Inferior parietal cortex (tissue), 1 donor: Measurements from ENCODE around the gene FILIP1L.
"Not testable (repeated sequence)": the region's sequence is repeated elsewhere in the genome, so short reads cannot be mapped to it uniquely, and the experiment has no call there.

Experiments used
- DNase-seq: peaks from one replicate; pipeline ENCODE4 v3.0.0-alpha.2; 2016; ENCODE audit errors: extremely low spot score

Gene FILIP1L

DNA sequence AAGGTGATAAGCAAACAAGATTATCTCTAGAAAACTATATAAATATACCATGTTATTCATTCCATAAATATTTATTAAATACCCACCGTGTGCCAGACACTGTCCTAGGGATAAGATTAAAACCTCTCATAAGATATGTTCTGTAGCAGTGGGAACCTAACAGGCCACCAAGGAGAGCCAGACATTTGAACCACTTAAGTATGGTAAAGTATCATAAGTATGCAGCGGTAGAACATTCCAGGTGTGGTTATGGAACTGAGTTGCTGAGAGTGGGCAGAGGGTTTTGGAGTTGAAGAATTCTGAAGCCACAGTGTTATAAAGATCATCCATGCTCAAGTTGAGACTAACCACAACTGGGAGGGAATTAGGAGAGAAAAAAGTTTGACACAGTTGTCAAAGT lies 14.7 kb downstream of the FILIP1L start:
- DNase-seq, result no peak

DNA sequence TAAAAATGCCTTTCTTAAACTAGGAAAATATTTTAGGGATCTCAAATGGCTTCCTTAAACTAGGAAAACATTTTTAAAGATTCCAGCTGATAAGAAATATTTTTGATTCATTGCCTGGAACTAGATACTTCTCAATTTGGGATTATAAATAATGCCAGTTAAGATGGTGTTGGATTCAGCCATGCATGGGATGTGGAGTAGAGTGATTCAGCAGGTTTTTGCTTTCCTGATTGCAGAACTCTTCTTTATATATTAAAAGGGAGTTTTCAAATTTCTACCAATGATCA lies 15.6 kb downstream of the FILIP1L start:
- no peak for DNase-seq

DNA sequence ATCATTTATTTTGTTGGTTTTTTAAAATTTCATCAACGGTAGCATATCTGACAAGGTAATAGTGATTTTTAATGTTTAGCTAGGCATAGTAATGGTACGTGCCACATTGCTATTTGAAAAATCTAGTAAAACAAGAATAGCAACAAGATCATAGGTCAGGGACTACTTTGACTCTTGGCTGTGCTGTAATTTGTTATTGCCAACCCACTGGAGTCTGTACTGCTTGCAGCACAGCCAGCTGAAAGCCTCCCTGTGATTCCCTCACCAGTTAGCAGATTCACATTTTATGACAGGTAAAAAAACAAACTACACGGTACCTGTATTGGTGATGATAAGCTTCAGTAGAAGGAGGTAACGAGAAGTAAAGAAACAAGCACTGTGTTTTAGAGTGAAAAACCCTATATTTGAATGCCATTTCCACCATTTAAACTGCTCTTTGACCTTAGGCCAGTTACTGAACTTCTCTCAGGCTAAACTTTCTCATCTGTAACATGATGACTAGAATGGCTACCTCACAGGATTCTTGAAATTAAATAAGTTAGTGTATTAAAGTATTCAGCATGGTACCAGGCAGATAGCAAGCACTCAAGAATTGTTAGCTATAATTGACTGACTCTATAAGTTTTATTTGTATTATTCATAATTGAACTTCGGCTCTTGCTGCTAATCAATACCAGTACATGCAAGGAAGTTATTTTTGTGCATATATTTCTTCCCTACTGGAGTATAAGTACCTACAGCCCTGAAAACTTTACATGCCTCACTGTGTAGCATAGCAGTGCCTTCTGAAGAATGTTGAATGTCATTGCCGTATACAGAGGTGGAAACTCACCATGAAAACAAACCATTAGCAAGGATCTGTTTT lies 16.1 kb downstream of the FILIP1L start:
- DNase-seq, result no peak

DNA sequence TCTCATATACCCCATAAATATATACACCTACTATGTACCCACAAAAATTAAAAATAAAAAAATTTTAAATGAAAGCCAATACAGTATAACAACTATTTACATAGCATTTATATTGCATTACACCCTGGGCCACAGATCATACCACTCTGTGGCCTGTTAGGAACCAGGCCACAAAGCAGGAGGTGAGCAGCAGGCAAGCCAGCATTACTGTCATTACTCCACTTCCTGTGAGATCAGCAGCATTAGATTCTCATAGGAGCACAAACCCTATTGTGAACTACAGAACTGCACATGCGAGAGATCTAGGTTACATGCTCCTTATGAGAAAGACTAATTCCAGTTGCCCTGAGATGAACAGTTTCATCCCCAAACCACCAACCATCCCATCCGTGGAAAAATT lies 17.4 kb downstream of the FILIP1L start:
- no peak for DNase-seq

DNA sequence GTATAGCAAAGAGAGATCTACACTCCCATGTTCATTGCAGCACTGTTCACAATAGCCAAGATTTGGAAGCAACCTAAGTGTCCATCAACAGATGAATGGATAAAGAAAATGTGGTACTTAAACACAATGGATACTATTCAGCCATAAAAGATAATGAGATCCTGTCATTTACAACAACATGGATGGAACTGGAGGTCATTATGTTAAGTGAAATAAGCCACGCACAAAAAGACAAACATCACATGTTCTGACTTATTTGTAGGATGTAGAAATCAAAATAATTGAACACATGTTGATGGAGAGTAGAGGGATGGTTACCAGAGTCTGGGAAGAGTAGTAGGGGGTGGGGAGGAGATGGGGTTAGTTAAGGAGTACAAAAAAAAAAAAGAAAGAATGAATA lies 18.0 kb downstream of the FILIP1L start:
- not testable (repeated sequence) for DNase-seq

DNA sequence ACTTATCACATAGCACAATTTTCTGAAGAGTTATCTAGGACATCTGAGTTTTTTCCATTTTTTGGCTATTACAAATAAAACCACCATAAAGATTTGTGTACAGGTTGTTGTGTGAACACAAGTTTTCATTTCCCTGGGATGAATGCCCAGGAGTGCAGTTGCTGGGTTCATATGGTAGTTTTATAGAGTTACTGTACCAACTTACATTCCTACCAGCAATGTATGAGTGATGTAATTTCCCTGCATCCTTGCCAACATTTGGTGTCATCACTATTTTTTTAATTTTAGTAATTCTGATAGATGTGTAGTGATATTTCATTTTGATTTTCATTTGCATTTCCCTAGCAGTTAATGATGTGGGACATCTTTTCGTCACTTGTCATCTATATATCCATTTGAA lies 20.5 kb downstream of the FILIP1L start:
- DNase-seq, result no peak

DNA sequence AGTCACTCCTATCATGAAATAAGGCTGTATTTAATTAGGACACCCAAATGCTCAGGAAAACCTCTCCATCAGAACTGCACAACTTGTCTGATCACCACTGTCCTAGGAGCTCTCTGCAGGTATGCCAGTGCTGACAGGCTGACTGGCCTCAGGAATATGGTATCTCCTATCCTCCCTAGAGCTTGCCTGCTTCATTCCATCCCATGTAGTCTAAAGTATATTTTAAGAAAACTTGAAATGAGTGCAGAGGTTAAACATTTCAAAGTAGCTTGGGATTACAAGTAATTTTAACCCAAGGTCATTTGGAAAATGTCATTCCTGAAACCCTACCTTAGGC lies 23.7 kb downstream of the FILIP1L start:
- DNase-seq, result no peak

DNA sequence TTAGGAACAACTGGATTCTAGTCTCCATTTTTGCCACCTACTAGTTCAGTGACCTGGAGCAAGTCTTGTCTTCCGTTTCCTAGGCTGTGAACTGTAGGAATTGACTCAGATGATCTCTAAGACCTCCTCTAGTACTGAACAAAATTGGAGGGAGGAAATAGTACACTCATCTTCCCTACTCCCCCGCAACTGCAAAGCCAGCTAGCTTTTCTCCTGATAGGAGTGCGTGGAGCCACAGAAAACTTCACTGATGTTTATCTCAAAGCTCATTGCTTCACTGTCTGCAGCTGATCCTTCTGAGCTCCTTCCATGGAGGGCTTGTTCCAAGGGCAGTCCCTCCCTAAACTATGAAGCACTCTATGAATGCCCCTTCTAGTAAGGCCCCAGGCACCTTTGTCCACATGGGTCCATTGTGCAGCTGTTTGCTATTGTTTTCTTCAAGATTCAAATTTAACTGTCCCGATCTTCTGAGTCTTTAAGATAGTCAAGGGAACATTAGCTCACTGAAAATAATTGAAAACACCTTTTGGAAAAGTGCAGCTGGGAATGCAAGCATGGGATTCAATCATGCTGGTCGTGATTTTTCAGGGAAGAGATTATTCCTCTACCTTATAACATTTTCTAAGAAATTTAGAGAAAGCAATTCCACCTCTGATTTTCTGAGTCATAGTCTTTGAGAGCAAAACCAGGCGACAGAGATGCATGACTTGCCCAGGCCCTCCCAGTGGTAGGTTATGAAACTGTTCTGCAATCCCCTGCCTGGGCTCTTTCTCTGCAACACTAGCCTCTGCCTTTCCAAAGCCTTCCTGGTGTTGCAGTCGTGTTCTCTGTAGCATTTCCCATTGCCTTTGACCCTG lies 24.3 kb downstream of the FILIP1L start:
- DNase-seq, result no peak

DNA sequence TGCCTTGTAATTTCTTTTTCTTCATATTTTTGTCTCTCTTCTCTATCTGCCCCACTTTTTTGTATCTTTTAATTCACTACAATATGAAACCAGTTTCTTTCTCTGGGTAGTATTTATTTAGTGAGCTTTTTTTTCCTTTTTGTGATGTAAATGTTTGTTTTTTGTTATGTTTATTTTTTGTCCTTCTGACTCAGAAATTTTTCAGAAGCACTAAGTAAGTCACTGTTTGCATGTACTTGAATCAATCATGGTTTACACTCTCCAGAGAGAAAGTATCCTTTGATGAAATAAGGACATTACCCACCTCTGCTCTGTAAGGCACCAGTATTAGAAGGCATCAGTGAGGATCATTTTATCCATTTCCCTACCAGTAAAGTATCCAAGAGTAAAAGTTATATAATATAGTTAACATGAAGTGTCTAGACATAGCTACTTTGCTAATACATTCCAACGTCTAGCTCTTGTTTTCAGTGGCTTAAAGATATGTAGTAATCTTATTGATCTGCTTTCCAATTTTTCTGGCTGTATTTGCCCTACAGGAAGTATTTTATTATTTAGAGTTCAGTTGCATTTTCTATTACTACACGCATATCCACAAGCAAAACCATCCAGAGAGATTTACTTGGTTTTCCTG lies 25.4 kb downstream of the FILIP1L start:
- no peak for DNase-seq

DNA sequence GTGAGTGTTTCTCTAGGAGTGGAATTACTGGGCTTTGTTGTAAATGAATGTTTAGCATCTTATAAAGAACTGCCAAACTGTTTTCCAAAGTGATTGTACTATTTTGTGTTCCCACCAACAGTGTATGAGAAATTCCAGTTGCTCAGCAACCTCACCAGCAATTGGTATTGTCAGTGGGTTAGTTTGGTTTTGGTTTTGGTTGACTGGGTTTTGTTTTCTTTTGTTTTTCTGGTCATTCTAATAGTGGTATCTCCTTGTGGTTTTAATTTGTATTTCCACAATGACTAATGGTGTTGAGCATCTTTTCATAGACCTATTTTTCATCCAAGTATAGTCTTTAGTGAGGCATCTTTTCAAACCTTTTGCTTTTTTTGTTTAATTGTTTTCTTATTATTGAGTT lies 27.1 kb downstream of the FILIP1L start:
- no peak for DNase-seq

DNA sequence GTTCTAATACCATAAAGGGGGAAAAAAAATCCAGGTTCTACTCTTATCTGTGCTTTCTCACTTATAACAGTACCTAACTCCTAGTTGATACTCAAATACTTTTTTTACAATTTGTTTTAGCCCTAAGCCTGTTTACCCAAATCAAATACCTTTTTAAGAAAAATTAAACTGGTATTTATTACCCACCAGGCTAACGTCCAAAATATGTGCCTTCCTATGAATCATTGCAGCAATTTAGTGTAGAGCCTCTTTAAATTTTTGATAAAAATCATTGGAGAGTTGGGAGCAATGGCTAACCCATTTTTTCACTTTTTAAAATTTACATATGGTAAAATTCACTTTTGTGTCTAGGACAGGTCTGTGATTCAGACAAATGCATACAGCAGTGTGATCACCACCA lies 27.9 kb downstream of the FILIP1L start:
- DNase-seq, result no peak

DNA sequence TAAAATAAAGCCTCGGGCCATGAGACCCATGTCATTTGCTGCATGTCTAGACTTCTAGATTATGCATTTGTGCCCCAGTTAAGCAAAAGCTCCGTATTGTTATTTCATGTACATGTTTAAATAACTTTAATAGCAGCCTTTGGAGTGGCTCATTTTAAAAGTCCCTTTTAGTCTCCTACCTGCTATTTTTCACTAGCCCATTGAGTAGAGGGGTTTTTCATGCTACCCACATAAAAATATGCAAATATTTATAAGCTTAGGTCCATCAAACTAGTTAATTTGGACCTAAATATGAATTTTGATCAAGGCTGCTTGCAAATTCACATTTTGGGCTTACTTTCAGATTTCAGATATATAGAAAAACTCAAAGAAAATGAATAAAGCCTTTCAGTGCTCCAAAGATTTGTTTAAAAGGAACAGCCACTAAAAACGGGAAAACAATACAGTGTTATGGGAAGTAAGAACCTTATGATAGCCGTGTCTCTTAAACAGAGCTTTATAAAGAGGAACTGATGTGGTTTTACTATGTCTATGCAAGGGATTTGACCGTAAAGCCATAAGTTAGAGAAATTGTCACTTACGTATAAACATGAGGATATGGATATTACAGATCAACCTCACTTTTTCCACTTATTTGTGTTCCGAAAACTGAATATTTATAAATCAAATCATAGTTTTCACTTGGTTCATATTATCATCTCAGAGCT lies 30.0 kb downstream of the FILIP1L start:
- DNase-seq, result no peak

DNA sequence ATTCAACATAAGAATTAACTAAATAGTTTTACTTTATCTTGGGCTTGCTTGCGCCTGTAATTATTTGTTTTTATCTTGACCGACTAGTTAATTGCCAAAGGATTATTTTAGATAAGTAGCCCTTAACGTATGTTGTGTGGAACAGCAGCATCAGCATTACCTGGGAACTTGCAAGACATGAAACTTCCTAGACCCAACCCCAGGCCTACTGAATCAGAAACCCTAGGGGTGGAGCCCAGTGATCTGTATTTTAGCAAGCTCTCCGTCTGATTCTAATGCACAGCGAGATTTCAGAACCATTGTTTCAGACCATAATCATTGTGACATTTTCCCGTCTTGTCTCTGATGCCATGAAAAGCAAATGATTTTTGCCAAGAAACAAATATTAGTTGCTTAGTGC lies 31.1 kb downstream of the FILIP1L start:
- DNase-seq, result no peak

DNA sequence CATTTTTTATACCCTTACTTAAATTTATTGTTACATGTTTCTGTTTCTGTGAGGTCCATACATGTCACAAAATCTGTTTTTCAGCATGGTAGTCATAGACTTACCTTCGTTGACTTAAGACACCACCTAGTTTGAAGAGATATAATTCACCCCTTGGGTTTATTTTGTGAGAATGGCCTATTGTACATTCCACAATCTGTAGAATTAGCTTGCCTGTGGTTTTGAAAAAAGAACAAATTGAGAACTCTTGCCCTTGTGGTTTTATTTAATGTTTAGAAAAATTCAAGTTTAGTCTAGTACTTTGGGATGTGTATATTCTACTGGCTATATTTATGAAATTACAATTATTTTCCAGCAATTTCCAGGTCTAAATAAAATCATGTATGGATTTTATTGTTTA lies 31.6 kb downstream of the FILIP1L start:
- DNase-seq, result no peak

DNA sequence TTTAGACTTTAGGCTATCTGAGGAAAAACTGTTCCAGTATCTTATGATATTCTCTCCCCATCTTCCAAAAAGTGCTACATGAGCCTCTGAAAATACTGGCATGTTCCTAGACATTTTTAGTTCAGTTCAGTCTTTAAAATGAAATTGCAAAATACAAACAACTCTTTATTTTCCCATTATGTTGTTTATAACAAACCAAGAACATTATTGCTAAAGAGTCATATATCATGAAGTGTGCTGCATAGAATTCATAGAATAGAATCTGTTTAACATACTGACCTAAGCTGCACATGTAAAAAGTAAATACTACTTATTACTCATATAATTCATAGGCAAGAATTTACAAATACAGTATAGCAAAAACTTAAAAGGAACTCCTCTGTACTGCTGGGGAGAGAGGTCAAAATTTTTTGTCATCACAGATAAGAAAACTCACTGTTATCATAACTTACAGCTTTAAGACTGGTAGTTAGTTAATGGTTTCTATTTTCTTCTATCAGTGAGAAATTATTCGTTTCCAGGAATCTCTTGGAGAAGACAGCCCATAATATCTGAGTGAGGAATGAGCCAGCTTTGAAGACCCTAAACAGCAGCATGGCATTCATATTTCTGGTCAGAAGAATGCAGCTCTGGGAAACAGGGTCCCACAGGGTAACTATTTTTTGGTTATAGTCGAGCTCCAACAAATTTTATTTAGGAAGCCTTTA lies 32.2 kb downstream of the FILIP1L start:
- DNase-seq, result no peak

DNA sequence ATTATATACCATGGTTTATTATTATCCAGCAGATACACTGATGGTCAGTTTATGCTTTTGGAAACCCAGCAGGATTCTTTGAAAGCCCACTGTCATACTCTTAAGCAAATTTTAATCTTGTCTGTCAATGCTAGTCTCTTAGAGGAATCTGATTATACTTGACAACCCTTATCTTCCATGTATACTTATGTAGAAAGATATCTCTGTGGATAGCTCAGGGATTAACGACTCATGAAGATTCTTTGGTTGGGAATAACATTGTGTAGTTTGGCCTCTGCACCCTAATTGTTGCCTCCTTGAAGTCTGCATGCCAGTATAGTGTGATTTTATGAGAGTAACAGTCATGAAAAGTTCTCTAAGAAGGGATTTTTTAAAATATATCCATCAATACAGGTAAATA lies 33.0 kb downstream of the FILIP1L start:
- no peak for DNase-seq

DNA sequence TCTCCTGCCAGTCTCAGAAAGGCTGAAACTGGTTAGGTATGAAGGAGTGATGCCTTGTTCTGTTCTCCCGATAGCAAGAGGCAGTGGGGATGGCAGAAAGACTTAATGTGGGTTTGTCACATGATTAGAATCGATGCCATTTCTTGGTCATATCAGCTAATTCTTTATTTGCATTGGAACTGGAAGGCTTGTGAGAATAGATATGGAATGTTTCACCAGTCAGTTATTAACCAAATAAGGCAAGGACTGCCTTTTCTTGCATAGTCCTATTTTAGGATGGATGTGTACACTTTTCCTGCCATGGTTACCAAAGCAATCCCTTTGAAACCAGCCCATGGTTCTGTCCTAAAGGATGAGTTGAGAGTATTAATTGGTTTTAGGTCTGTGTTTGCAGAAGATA lies 33.7 kb downstream of the FILIP1L start:
- no peak for DNase-seq

DNA sequence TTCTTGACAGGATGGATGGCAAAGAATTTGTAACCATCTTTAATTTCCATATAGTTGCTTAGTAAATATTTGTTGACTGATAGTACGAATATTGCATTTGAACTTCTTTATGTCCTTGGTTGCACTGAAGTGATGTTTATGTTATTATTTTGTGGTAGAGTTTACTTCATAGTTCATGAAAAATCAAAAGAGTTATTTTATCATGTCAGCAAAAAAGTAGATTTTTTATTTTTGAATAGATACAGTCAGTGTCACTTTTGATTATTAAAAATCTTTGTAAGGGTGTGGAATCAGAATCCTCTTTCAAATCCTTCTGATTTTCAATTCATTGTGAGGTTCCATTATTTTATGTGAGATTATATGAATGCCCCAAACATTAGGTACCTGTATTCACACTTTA lies 35.0 kb downstream of the FILIP1L start:
- no peak for DNase-seq

DNA sequence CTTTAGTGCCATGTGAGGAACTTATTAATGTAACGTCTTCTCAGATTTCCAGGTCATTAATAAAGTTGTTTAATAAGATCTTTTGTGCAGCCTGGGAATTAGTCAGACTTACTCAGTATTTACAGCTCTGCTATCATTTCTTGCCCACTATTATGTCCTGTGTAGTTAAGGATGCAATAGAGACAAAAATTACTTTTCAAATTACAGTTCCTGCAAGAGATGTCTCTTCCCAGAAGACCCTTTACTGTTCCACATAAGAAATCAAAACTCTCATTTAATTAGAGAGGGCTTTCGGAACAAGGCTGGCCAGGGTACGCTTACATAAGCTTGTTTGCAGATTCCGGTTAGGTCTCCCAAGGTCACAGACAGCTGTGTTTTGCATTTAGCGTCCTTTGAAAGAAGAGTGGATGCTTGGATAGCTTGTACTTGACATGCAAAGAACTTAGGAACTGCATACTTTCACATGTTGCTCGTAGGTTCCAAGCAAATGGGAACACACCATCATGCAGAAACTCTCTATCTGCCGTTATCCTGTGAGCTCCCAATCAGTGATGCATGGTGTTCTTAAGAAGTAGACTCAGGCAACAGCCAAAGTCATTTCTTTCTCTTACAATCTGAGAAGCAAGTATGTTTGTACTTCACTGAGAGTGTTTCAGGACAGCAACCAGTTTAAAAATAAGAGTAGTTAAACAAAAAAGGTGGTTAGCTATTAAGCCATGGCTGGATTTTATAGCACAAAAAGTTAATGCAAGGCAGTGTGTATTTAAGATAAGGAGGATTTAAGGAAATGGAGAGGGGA lies 37.4 kb downstream of the FILIP1L start:
- DNase-seq, result no peak

DNA sequence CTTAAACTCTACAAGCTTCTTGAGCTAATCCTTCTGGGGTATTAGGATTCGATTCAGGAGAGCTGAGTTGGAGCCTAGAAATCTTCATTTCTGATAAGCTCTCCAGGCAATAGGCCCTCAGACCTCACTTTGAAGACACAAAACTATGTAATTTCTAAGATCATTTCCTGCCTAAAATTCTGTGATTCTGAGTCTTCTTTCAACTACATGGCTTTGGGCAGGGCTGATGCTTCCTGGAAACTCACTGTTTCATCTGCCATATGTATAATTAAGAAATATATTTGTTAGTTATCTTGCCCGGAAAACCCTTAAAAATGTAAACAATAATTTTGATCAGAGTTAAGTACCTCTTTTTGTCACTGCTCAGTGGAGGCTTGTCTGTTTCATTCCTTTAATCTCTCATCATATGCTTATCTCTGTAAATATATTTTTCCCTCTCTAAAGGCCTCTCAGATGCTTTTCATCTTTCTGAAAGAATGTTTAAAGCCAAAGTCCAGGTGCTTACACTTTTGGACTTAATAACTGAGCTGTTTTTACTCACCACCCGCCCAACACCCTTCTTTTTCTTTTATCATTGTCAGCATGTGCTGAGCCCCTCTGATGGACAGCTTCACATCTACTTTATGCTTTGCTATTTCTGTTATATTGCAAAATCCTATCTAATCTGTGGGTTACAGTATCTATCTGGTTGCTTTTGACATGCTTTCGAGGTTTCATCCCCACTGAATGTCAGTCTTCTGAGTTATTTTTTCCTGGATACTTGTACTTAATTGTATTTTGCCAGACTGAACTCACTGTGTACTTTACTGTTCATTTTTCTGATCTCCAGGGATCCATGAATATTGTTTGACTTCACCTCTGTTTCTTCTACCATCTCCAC lies 38.2 kb downstream of the FILIP1L start:
- no peak for DNase-seq
